ENCODE results near the gene LUM.

The LUM gene

GRCh38 chr12:91061091-91061490 is 50.2 kb downstream of the LUM start:
- H3K36me3 ChIP-seq (ENCODE audit: control insufficient read depth, insufficient read depth, low read length) = no peaks in the 10 kb centered on the region
- no peaks in the 10 kb centered on the region for H3K27me3 ChIP-seq (replicated peaks; ENCODE audit: control insufficient read depth, insufficient read depth, low read length)
- DNase-seq (ENCODE audit: extremely low read depth, insufficient read length) = no peak
- no peak for TF ChIP-seq CTCF (IDR thresholded peaks at IDR 0.05; ENCODE audit: insufficient read depth, low read length, poor library complexity, severe bottlenecking)
- H3K4me3 ChIP-seq (replicated peaks; ENCODE audit: low read depth, low read length) = no peak overlapping the region

- TF ChIP-seq CTCF (IDR thresholded peaks at IDR 0.05; ENCODE audit: insufficient read depth, low read length, poor library complexity, severe bottlenecking) = no peak
- Histone ChIP-seq H3K36me3 (ENCODE audit: control insufficient read depth, insufficient read depth, low read length) (no peaks in the 10 kb centered on the region), H3K4me3 (replicated peaks; ENCODE audit: low read depth, low read length) (no peak overlapping the region), H3K27me3 (replicated peaks; ENCODE audit: control insufficient read depth, insufficient read depth, low read length) (no peaks in the 10 kb centered on the region)
- no peak for DNase-seq (ENCODE audit: extremely low read depth, insufficient read length)
Measured at GRCh38 chr12:91059211-91059610, 52.1 kb downstream of the LUM start.

- DNase-seq (ENCODE audit: extremely low read depth, insufficient read length) = no peak
- no peak overlapping the region for H3K4me3 ChIP-seq (replicated peaks; ENCODE audit: low read depth, low read length)
- H3K36me3 ChIP-seq (ENCODE audit: control insufficient read depth, insufficient read depth, low read length) = no peaks in the 10 kb centered on the region
- H3K27me3 ChIP-seq (replicated peaks; ENCODE audit: control insufficient read depth, insufficient read depth, low read length) = no peaks in the 10 kb centered on the region
- TF ChIP-seq CTCF (IDR thresholded peaks at IDR 0.05; ENCODE audit: insufficient read depth, low read length, poor library complexity, severe bottlenecking) = no peak
Measured at GRCh38 chr12:91058786-91059185, 52.5 kb downstream of the LUM start.

GRCh38 chr12:91057368-91058165 is 53.7 kb downstream of the LUM start, which contains the start of gene KERA:
TSS of gene KERA (minus strand) at chr12:91058024. CDS start at chr12:91056281, 1,743 bp downstream.
- Histone ChIP-seq H3K27me3 (replicated peaks; ENCODE audit: control insufficient read depth, insufficient read depth, low read length) (no peaks in the 10 kb centered on the region), H3K4me3 (replicated peaks; ENCODE audit: low read depth, low read length) (no peak within 1 kb of the TSS), H3K36me3 (ENCODE audit: control insufficient read depth, insufficient read depth, low read length) (no peaks in the 10 kb centered on the region)
- DNase-seq (ENCODE audit: extremely low read depth, insufficient read length) = no peak
- TF ChIP-seq CTCF (IDR thresholded peaks at IDR 0.05; ENCODE audit: insufficient read depth, low read length, poor library complexity, severe bottlenecking) = no peak

GRCh38 chr12:91056488-91056887 is 54.8 kb downstream of the LUM start:
- H3K4me3 ChIP-seq (replicated peaks; ENCODE audit: low read depth, low read length) = no peak overlapping the region
- TF ChIP-seq CTCF (IDR thresholded peaks at IDR 0.05; ENCODE audit: insufficient read depth, low read length, poor library complexity, severe bottlenecking) = no peak
- no peaks in the 10 kb centered on the region for H3K27me3 ChIP-seq (replicated peaks; ENCODE audit: control insufficient read depth, insufficient read depth, low read length)
- DNase-seq (ENCODE audit: extremely low read depth, insufficient read length) = no peak
- no peaks in the 10 kb centered on the region for H3K36me3 ChIP-seq (ENCODE audit: control insufficient read depth, insufficient read depth, low read length)

Data from GM06990 (cell line).